ENCODE results near the gene FHL2. TPM values are rescaled to one million over a fixed set of nuclear protein-coding genes. Genes with fewer than 3 reads are reported as not detected.
A peak's percentile ranks its signal among the peaks of the same experiment; 100 is the strongest.

FHL2 gene
- total and polyA plus RNA-seq, 9 donors, result 300 to 1,049 (median 495) TPM

GRCh38 chr2:105368759-105369408 lies 30.0 kb downstream of the FHL2 start:
- Histone ChIP-seq H3K36me3 (no peaks in the 10 kb centered on the region), H3K4me1 (ENCODE audit: insufficient read depth) (peaks cover 10% of the 10 kb centered on the region), H3K4me3 (no peak overlapping the region), H3K27ac (peak overlapping the region in 1 of 2 donors; percentile 98), H3K27me3 (no peaks in the 10 kb centered on the region), H3K9me3 (no peaks in the 10 kb centered on the region)
- TF ChIP-seq, protein P1, sequence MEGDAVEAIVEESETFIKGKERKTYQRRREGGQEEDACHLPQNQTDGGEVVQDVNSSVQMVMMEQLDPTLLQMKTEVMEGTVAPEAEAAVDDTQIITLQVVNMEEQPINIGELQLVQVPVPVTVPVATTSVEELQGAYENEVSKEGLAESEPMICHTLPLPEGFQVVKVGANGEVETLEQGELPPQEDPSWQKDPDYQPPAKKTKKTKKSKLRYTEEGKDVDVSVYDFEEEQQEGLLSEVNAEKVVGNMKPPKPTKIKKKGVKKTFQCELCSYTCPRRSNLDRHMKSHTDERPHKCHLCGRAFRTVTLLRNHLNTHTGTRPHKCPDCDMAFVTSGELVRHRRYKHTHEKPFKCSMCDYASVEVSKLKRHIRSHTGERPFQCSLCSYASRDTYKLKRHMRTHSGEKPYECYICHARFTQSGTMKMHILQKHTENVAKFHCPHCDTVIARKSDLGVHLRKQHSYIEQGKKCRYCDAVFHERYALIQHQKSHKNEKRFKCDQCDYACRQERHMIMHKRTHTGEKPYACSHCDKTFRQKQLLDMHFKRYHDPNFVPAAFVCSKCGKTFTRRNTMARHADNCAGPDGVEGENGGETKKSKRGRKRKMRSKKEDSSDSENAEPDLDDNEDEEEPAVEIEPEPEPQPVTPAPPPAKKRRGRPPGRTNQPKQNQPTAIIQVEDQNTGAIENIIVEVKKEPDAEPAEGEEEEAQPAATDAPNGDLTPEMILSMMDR (IDR thresholded peaks at IDR 0.05), result no peak
- TF ChIP-seq EP300 (IDR thresholded peaks at IDR 0.05) (no peak), POLR2A (IDR thresholded peaks at IDR 0.05) (no peak)
- WGBS, 3 donors, result 44 to 65% (median 46%) methylated on average over 8 of the region's 8 CpGs
- DNase-seq, result no peak
- intact Hi-C loops (cut with DNase I), result no loop called here

- no peak overlapping the region for H3K4me3 ChIP-seq
- H3K4me1 ChIP-seq (ENCODE audit: insufficient read depth), result no peaks in the 10 kb centered on the region
- TF ChIP-seq POLR2A (IDR thresholded peaks at IDR 0.05) (no peak), EP300 (IDR thresholded peaks at IDR 0.05) (no peak)
- TF ChIP-seq, protein P1 (IDR thresholded peaks at IDR 0.05), result no peak
- H3K9me3 ChIP-seq, result no peaks in the 10 kb centered on the region
- intact Hi-C loops (cut with DNase I), result no loop called here
- DNase-seq, result no peak
- no peak overlapping the region for H3K27ac ChIP-seq
- no peaks in the 10 kb centered on the region for H3K36me3 ChIP-seq
- no peaks in the 10 kb centered on the region for H3K27me3 ChIP-seq
- 53 to 66% (median 59%) methylated on average over 3 of the region's 3 CpGs for WGBS, 3 donors
Observed at GRCh38 chr2:105365206-105365605, 33.6 kb downstream of the FHL2 start.

DNA sequence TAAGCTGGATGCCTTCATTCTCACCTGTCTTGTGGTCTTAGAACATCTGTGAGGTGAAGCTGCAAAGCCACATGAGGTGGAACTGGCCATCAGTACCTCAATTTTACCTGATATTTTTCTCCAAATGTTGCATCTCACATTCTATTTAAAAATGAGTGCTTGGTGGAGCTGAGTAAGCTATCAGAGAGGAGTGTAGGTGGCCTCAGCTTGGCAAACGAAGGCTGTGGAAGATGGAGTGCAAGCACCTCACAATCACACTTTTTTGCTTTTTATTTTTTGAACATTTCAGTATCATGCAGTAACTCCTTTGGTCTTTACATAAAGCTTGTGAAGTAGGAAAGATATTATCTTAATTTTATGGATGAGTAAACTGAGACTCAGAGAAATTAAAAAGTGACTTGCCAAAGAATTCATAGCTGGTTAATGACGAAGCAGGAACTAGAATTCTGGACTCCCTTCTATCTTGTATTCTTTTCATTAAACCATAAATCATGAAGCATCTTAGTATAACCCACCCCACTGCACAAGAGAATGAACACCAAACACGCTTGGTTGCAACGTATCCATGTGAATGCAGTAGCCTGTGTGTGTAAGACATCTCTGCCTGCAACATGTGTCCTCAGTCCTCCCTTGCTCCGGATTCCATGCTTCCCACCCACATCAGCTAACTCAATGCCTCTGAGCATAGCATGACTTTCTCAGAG lies 34.3 kb downstream of the FHL2 start:
- 57 to 63% (median 59%) methylated on average over 5 of the region's 5 CpGs for WGBS, 3 donors
- no peaks in the 10 kb centered on the region for H3K27me3 ChIP-seq

DNA sequence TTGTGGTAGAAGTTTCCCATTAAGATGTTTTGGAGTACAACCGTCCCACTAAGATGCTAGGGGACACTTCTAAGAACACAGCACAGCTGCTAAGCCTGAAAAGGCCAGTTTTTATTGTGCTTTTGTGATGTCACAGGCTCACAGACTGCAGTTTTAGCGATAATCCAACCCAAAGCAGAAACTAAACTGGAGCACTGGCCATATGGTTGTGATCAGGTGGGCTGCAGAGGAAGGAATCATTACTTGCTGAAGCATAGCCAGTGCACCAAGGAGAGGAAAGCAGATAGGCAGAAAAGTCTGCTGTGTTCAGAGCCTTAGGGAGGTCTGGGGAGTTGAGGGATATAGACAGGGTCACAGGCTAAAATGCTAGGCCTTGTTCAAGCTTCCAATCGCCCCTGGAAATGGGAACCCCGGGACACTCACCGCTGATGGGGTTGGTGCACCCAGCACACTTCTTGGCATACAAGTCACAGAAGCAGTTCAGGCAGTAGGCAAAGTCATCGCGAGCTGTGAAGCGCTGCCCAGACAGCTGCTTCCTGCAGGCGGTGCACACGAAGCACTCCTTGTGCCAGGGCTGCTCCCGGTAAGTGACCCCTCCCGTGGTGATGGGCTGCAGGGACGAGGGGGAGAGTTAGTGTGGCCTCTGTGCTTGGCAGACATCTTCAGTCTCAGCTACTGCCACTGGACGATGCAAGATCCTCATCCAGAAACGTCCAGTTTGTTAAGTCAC lies 35.8 kb downstream of the FHL2 start:
- H3K36me3 ChIP-seq, result no peaks in the 10 kb centered on the region
- TF ChIP-seq EP300 (IDR thresholded peaks at IDR 0.05) (no peak), POLR2A (IDR thresholded peaks at IDR 0.05) (no peak)
- TF ChIP-seq, protein P1 (IDR thresholded peaks at IDR 0.05), result no peak
- no peaks in the 10 kb centered on the region for H3K4me1 ChIP-seq (ENCODE audit: insufficient read depth)
- intact Hi-C loops (cut with DNase I), result no loop called here
- no peak overlapping the region for H3K4me3 ChIP-seq
- peak in 1 of 5 donors; percentile 48 for DNase-seq
- H3K9me3 ChIP-seq, result no peaks in the 10 kb centered on the region
- peak overlapping the region in 1 of 2 donors; percentile 50 for H3K27ac ChIP-seq
- 64 to 75% (median 72%) methylated on average over 15 of the region's 15 CpGs for WGBS, 3 donors
- H3K27me3 ChIP-seq, result no peaks in the 10 kb centered on the region

More for the DNA sequence above, 34.3 kb downstream of the FHL2 start:
- intact Hi-C loops (cut with DNase I), result no loop called here
- Histone ChIP-seq H3K36me3 (no peaks in the 10 kb centered on the region), H3K4me3 (no peak overlapping the region), H3K4me1 (ENCODE audit: insufficient read depth) (no peaks in the 10 kb centered on the region), H3K9me3 (no peaks in the 10 kb centered on the region), H3K27ac (peak overlapping the region in 1 of 2 donors; percentile 50)
- no peak for TF ChIP-seq EP300 (IDR thresholded peaks at IDR 0.05)
- no peak for TF ChIP-seq POLR2A (IDR thresholded peaks at IDR 0.05)
- TF ChIP-seq, protein P1 (IDR thresholded peaks at IDR 0.05), result no peak
- DNase-seq, result no peak
